Mucosa of rectum (tissue), 2 donors: ENCODE measurements around the gene ELAVL2.
A peak's percentile ranks its signal among the peaks of the same experiment; 100 is the strongest.

Source experiments
- H3K27ac ChIP-seq, 2 donors: one replicate each; pipeline ENCODE4 v1.7.0; 2013; ENCODE audit warnings: inconsistent platforms in 2 of 2, low read depth in 2 of 2, low read length in 2 of 2
- H3K27me3 ChIP-seq, 2 donors: one replicate each; pipeline ENCODE4 v1.7.0; 2013; ENCODE audit warnings: low read length in 2 of 2; ENCODE audit not compliant: control insufficient read depth in 2 of 2, insufficient read depth in 2 of 2
- H3K36me3 ChIP-seq, 2 donors: one replicate each; pipeline ENCODE4 v1.7.0; 2013; ENCODE audit warnings: low read length in 2 of 2; ENCODE audit not compliant: control insufficient read depth in 2 of 2, insufficient read depth in 2 of 2
- H3K4me1 ChIP-seq, 2 donors: one replicate each; pipeline ENCODE4 v1.7.0; 2013; ENCODE audit warnings: low read length in 2 of 2, mild to moderate bottlenecking in 1 of 2; ENCODE audit not compliant: control insufficient read depth in 2 of 2, insufficient read depth in 2 of 2
- H3K4me3 ChIP-seq, 2 donors: one replicate each; pipeline ENCODE4 v1.7.0; 2013; ENCODE audit warnings: low read length in 2 of 2
- H3K9ac ChIP-seq, 2 donors: one replicate each; pipeline ENCODE4 v1.7.0; 2013; ENCODE audit warnings: low read length in 2 of 2, low read depth in 1 of 2, mild to moderate bottlenecking in 1 of 2
- H3K9me3 ChIP-seq, 2 donors: one replicate each; pipeline ENCODE4 v1.7.0; 2013; ENCODE audit warnings: low read length in 2 of 2; ENCODE audit not compliant: control insufficient read depth in 2 of 2
- donor health status: healthy.
- donor health status: Normal muscosa, but diverticular disease.

The ELAVL2 gene

GRCh38 chr9:23830929-23831730 is 5.1 kb upstream of the ELAVL2 start:
- Histone ChIP-seq H3K27ac (no peak overlapping the region), H3K36me3 (no peaks in the 10 kb centered on the region), H3K4me1 (no peaks in the 10 kb centered on the region), H3K9ac (no peak overlapping the region), H3K4me3 (no peak overlapping the region), H3K9me3 (no peaks in the 10 kb centered on the region), H3K27me3 (peaks cover 7 to 35% of the 10 kb centered on the region in 2 donors)

- H3K9me3 ChIP-seq = no peaks in the 10 kb centered on the region
- no peaks in the 10 kb centered on the region for H3K36me3 ChIP-seq
- H3K27ac ChIP-seq = no peak overlapping the region
- H3K9ac ChIP-seq = no peak overlapping the region
- H3K27me3 ChIP-seq = peaks cover 7 to 35% of the 10 kb centered on the region in 2 donors
- H3K4me1 ChIP-seq = peaks cover 0 to 2% of the 10 kb centered on the region in 2 donors
- H3K4me3 ChIP-seq = no peak overlapping the region
Measured at GRCh38 chr9:23830476-23830805, 4.4 kb upstream of the ELAVL2 start.

- Histone ChIP-seq H3K9ac (no peak overlapping the region), H3K27ac (no peak overlapping the region), H3K4me3 (no peak overlapping the region), H3K27me3 (peaks cover 7 to 40% of the 10 kb centered on the region in 2 donors), H3K9me3 (no peaks in the 10 kb centered on the region), H3K36me3 (no peaks in the 10 kb centered on the region), H3K4me1 (peaks cover 0 to 7% of the 10 kb centered on the region in 2 donors)
Measured at GRCh38 chr9:23829580-23830475, 3.8 kb upstream of the ELAVL2 start.

GRCh38 chr9:23825700-23826099 is 340 bp downstream of the ELAVL2 start:
- Histone ChIP-seq H3K27me3 (peaks cover 37 to 58% of the 10 kb centered on the region in 2 donors), H3K4me3 (peak overlapping the region; percentile 69 to 80), H3K4me1 (peaks cover 6 to 9% of the 10 kb centered on the region in 2 donors), H3K9me3 (no peaks in the 10 kb centered on the region), H3K9ac (no peak overlapping the region), H3K27ac (no peak overlapping the region), H3K36me3 (no peaks in the 10 kb centered on the region)

- no peaks in the 10 kb centered on the region for H3K9me3 ChIP-seq
- peaks cover 7 to 9% of the 10 kb centered on the region in 2 donors for H3K4me1 ChIP-seq
- peaks cover 38 to 52% of the 10 kb centered on the region in 2 donors for H3K27me3 ChIP-seq
- no peaks in the 10 kb centered on the region for H3K36me3 ChIP-seq
- peak overlapping the region; percentile 69 to 80 for H3K4me3 ChIP-seq
- no peak overlapping the region for H3K27ac ChIP-seq
- H3K9ac ChIP-seq = no peak overlapping the region
Measured at GRCh38 chr9:23824830-23825591, 1.0 kb downstream of the ELAVL2 start.

- H3K4me3 ChIP-seq = peak overlapping the region in 1 of 2 donors; percentile 80
- H3K27ac ChIP-seq = no peak overlapping the region
- no peaks in the 10 kb centered on the region for H3K9me3 ChIP-seq
- H3K4me1 ChIP-seq = peaks cover 7 to 9% of the 10 kb centered on the region in 2 donors
- H3K36me3 ChIP-seq = no peaks in the 10 kb centered on the region
- H3K9ac ChIP-seq = no peak overlapping the region
- H3K27me3 ChIP-seq = peaks cover 34 to 49% of the 10 kb centered on the region in 2 donors
Measured at GRCh38 chr9:23823986-23824829, 1.8 kb downstream of the ELAVL2 start.

GRCh38 chr9:23823269-23823668 is 2.8 kb downstream of the ELAVL2 start:
- H3K9ac ChIP-seq = no peak overlapping the region
- no peaks in the 10 kb centered on the region for H3K36me3 ChIP-seq
- no peak overlapping the region for H3K27ac ChIP-seq
- H3K27me3 ChIP-seq = peaks cover 34 to 49% of the 10 kb centered on the region in 2 donors
- H3K4me3 ChIP-seq = no peak overlapping the region
- peaks cover 7 to 9% of the 10 kb centered on the region in 2 donors for H3K4me1 ChIP-seq
- H3K9me3 ChIP-seq = no peaks in the 10 kb centered on the region

- Histone ChIP-seq H3K4me3 (peak overlapping the region in 1 of 2 donors; percentile 54), H3K9ac (no peak overlapping the region), H3K27ac (no peak overlapping the region), H3K36me3 (no peaks in the 10 kb centered on the region), H3K27me3 (peaks cover 34 to 46% of the 10 kb centered on the region in 2 donors), H3K4me1 (peaks cover 7 to 9% of the 10 kb centered on the region in 2 donors), H3K9me3 (peaks cover 0 to 2% of the 10 kb centered on the region in 2 donors)
Measured at GRCh38 chr9:23822261-23823169, 3.5 kb downstream of the ELAVL2 start.
